PC-9 (cell line): ENCODE measurements around the gene OTOR.

Experiments
- EZH2 ChIP-seq: fragments of 200-600 bp; sonication (generic); IDR thresholded peaks from 2 replicates; pipeline ENCODE4 v1.8.0; 2017; ENCODE audit warnings: antibody characterized with exemption, low read depth
- TF ChIP-seq, protein P1 (sequence below): fragments of 200-600 bp; sonication (generic); conservative IDR thresholded peaks from 2 replicates; pipeline ENCODE4 v1.6.1; 2017; ENCODE audit warnings: mixed run types, antibody characterized with exemption, mild to moderate bottlenecking, moderate library complexity

DNA sequence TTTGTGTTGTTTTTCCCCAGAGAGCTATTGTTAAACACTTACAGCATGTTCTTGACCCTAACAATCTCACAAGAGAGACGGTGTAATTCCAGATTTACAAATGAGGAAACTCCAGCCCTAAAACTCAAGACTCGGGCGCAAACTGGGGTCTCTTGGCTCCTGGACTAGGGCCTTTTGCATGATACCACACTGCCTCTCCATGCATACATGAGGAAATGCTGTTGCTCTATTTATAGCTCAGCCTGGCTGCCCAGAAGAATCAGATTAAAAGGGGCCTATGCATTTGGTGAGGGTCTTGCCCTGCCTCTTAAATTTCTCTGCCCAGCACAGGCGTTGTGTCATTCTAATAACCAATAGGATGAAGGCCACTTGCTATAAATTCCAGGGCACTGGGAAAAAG, 48.9 kb upstream of the OTOR start:
- TF ChIP-seq, protein P1, sequence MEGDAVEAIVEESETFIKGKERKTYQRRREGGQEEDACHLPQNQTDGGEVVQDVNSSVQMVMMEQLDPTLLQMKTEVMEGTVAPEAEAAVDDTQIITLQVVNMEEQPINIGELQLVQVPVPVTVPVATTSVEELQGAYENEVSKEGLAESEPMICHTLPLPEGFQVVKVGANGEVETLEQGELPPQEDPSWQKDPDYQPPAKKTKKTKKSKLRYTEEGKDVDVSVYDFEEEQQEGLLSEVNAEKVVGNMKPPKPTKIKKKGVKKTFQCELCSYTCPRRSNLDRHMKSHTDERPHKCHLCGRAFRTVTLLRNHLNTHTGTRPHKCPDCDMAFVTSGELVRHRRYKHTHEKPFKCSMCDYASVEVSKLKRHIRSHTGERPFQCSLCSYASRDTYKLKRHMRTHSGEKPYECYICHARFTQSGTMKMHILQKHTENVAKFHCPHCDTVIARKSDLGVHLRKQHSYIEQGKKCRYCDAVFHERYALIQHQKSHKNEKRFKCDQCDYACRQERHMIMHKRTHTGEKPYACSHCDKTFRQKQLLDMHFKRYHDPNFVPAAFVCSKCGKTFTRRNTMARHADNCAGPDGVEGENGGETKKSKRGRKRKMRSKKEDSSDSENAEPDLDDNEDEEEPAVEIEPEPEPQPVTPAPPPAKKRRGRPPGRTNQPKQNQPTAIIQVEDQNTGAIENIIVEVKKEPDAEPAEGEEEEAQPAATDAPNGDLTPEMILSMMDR = no peak
- TF ChIP-seq EZH2 = no peak
